ENCODE data around the gene CRTC3.
A peak's percentile ranks its signal among the peaks of the same experiment; 100 is the strongest.
"Not testable (repeated sequence)": the region's sequence is repeated elsewhere in the genome, so short reads cannot be mapped to it uniquely, and the experiment has no call there.

CRTC3 gene

DNA sequence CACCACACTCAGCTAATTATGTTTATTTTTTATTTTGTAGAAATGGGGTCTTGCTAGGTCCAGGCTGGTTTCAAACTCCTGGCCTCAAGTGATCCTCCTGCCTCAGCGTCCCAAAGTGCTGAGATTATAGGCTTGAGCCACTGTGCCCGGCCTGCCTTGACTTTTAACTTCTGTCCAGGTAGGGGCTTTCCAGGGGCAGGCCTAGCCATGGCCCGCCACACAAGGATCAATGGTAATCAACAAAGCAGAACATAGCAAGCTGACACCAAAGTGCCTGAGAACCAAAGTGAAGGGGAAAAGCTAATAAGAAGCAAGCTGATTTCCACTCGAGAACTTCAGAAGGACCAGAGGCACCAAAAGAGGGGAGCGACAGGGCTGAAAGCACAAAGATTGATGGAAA lies 9.4 kb upstream of the CRTC3 start:
- DNase-seq (ENCODE audit: low read depth in 3 of 3) = no peak

DNA sequence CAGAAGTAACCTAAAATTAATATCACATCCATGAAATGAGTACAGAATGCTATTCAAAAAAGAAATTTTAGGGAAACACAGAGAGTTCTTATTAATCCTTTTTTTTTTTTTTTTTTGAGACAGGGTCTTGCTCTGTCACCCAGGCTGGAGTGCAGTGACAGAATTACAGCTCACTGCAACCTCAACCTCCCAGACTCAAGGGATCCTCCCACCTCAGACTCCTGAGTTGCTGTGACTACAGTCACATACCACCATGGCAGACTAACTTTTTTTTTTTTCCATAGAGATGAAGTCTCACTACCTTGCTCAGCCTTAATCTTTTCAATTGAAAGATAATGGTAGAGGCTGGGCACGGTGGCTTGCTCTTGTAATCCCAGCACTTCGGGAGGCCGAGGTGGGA lies 6.3 kb upstream of the CRTC3 start:
- no peak for DNase-seq (ENCODE audit: low read depth in 3 of 3)

DNA sequence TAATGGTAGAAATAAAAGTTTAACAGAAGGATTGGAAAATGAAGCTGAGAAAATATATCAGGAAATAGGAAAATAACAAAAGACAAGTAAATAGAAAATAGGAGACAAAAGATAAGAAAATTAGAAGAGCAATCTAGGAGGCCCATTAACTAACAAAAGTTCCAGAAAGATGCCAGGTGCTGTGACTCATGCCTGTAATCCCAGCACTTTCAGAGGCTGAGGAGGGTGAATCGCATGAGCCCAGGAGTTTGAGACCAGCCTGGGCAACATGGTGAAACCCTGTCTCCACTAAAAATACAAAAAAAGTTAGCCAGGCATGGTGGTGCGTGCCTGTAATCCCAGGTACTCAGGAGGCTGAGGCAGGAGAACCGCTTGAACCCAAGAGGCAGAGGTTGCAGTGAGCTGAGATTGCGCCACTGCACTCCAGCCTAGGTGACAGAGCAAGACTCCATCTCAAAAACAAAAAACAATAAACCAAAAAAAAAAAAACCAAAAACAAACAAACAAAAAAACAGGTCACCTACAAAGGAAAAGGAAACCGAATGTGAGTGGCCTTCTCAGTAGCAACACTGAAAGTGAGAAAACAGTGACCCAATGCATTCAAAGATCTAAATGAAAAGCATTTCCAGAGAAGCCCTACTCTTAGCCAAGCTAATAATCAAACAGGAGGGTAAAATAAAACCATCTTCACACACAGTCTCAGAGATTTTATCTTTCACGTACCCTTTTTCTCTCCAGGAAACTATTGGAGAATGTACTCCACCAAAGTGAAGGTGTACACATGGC lies 5.5 kb upstream of the CRTC3 start:
- DNase-seq (ENCODE audit: low read depth in 3 of 3) = not testable (repeated sequence)

DNA sequence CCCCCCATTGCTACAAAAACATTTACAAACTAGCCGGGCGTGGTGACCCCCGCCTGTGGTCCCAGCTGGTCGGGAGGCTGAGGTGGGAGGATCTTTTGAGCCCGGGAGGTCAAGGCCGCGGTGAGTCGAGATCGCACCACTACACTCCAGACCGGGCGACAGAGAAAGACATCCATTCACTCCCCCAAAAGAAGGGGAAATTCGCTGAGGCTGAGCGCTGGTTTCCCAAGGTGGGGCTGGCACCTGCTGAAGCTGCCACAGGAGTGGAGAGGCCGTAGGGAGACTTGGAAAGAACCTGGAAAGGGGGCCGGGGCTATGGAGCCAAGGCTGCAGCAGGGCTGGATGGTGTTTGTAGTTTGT lies 732 bp upstream of the CRTC3 start:
- no peak for DNase-seq (ENCODE audit: low read depth in 3 of 3)

DNA sequence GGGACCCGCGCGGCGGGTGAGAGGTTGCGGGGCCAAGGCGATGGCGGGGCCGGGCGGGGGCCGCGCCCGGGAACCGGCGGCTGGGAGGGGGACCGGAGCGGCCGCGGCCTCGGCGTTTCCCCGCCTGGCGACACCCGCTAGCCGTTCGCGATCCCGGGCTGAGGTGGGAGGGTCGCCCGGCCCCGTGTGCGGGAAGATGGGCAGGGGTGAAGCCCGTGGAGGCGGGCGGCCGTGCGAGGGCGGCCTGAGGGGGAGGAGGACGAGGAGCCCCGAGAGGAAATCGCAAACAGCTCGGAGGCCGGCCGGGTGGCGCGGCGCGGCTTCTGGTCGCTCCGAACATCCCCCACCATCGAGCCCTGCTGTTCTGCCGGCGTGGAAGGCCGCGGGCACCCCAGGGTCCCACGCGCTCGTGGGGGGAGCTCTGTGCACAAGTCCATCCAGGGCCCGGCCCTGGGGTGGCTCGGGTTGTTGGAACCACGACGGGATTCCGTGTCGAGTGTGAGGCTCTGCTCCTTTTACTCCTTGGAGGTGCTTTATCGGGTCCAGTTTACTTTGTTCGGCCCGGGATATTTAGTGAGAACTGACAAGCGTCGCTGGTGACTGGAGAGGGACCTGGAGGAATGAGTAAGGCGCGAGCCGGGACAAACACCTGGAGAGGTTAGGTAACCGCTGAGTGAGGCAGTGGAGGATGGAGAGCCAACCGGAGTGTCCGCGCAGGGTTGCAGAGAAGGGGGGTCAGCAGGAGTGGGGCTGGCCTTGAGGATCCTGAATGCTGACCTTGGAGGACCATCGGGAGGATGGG lies 728 bp downstream of the CRTC3 start:
- peak in 1 of 3 donors; percentile 36 for DNase-seq (ENCODE audit: low read depth in 3 of 3)

DNA sequence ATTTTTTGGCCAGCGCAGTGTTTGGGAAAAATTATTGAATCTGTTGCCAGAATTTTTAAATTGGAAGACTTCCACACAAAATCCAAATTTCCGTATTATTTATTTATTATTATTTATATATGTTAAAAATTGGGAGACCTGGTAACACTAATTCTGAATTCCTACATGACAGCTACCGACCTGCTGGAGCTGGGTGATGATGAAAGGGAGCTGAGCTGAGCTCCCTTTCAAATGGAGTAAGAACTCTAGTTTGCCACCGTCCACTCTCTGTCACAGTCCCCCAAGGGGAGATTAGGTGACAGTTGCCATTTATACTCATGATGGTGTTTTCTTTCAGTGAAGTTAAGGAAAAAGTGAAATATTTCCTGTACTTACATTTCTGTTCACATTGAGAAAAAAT lies 1.4 kb downstream of the CRTC3 start:
- DNase-seq (ENCODE audit: low read depth in 3 of 3) = no peak

DNA sequence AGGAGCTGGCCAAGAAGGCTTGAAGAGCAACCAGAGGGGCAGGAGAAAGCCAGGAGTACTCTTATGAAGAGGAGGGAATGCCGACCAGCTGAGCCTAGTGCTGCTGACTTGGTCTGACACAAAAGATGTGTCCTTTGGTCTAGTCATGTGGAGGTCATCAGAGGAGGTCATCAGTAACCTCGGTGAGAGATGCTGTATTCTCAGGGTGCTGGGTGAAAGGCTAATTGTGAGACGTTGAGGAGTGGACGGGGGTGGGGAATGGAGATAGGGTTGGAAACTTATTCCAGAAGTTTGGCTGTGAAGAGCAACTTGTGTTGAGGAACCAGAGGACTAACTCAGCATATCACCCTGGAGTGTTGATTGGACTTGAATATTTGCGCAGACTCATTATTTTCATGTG lies 5.5 kb downstream of the CRTC3 start:
- DNase-seq (ENCODE audit: low read depth in 3 of 3) = no peak

DNA sequence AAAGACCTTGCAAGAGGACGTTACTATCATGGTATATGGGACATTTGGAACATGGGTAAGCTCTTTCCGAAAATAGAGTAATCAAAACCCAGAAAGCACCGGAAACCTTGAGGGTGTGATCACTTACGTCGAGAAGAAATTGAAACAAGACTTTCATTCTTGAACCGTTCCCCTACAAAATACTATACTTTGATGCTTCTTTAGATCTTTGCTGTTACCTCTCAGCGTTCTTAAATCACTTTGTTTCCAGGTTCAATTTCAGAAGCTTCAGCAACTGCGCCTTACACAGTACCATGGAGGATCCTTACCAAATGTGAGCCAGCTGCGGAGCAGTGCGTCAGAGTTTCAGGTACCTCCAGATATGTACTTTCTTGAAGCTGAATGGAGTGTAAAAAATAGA lies 10.1 kb downstream of the CRTC3 start:
- DNase-seq (ENCODE audit: low read depth in 3 of 3) = peak in 1 of 3 donors; percentile 26

DNA sequence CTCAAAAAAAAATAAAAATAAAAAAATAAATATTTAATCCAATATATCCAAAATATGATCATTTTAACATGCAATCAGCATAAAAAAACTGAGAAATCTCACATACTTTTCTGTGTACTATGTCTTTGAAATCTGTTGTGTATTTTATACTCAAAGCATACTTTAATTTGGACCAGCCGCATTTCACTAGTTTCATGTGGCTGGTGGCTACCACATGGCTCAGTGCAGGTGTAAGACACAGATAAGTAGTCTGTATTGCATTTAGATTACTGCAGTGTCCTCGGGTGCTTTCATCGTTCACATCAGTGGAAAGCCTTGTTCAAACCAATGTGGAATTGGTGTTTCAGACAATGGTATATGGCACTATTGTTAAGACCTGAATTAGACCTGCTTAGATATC lies 11.0 kb downstream of the CRTC3 start:
- DNase-seq (ENCODE audit: low read depth in 3 of 3) = no peak

DNA sequence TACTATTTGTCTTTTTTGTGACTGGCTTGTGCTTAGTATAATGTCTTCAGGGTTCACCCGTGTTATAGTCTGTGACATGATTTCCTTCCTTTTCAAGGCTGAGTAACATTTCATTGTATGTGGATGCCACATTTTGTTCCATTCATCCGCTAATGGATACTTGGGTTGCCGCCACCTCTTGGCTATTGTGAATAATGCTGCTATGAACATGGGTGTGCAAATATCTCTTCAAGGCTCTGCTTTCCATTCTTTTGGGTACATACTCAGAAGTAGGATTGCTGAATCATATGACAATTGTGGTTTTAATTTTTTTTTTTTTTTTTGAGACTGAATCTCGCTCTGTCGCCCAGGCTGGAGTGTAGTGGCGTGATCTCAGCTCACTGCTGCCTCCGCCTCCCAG lies 15.4 kb downstream of the CRTC3 start:
- DNase-seq (ENCODE audit: low read depth in 3 of 3) = no peak

DNA sequence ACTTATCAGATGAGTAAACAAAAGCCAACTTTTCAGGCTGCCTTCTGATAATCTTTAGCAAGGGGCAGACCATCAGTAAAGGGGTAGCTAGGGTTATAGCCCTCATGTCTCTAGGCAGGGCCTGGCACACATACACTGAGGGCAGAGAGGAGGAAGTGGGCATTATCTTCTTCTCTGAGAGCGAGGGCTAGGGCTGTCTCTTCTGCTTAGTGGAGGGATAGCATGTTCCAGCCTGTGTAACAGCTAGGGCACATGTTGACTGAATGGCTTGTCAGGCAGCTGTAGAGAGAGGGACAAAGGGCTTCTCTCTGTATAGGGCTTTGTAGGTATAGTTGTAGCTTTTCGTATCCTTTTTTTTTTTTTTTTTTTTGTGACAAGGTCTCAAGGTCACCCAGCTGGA lies 17.8 kb downstream of the CRTC3 start:
- DNase-seq (ENCODE audit: low read depth in 3 of 3) = no peak

DNA sequence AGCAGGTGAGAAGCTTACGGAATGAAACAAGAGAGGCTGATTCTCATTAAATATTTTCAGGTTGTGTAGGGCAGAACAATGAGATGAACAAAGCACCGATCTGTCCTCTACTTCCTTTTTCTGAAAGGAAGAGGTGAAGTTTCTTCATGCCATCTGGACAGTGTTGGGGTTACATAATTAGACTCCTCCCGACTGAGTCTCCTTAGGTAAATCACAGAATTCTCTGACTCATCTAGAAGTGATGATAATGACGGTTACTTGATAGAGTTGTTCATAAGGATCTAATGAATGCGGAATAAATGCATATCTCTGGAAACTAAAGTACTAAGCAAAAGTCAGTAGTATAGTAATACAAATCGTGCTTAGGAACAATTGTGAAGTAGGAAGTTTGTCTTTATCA lies 21.2 kb downstream of the CRTC3 start:
- DNase-seq (ENCODE audit: low read depth in 3 of 3) = no peak

DNA sequence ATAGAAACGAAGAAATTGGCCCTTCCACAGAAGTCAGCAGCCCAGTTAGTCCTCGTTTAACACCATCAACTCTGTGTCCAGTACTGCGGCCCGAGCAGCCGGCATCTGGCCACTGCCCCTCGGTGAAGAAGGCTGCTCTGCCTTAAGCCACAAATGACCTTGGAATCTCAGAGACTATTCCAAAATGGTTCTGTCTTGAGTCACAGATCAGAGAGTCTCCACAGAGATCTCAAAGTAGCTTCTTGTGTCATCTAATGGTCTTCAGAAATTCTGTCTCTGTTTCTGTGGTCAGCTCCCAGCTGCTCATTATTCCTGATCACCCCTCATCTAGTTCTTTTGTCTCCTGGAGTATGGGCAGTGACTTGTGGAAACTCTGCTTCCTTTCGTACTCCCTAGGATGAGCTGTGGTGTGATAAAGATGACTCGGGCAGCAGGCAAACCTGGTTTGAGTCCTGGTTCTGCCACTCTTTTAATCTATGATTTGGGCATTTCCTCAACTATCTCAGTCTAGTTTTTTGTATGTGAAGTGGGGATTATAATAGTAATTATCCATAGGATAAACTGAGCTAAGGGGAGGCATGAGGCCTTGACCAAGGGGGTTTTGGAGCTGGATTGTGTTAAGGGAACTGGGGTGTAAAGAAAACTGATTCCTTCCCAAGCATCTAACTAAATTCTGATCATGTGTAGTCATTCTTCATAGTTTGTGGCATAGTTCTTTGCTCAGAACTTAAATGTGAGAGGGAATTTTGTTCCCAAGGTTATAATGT lies 22.6 kb downstream of the CRTC3 start:
- DNase-seq (ENCODE audit: low read depth in 3 of 3) = no peak

DNA sequence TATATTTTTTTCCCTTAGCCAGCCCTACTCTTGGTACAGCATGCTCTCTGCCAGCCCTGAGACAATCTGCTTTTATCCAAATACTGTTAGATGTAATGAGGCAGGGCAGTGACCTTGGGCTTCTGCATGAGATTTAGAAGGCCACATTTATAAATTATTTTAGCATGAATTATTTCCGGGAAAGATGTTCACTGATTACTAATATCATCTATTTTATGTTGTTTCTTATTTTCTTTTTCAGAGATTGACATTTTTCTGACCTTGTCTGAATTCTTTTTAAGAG lies 23.1 kb downstream of the CRTC3 start:
- DNase-seq (ENCODE audit: low read depth in 3 of 3) = no peak

DNA sequence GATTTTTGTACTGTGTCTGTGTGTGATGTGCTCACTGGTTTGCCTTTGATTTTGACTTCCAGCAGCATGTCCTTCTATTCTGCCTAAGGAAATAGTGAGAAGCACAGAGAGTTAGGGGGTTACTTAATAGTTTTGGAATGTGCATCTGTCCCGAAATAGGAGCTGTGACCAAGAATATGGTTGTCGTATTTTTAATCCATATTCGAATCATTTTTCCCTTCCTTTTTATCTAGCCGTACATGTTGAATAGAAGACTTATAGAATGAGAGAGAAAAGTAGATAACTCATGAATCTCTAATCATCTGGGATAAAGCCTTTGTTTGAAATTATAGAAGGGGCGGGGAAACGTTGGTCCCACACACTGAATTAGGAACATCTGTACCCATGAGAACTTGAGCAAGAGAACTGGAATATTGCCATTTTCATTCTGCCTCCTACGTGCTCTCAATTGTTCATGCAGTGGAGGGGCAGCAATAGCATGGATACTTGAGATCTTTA lies 23.6 kb downstream of the CRTC3 start:
- DNase-seq (ENCODE audit: low read depth in 3 of 3) = no peak

DNA sequence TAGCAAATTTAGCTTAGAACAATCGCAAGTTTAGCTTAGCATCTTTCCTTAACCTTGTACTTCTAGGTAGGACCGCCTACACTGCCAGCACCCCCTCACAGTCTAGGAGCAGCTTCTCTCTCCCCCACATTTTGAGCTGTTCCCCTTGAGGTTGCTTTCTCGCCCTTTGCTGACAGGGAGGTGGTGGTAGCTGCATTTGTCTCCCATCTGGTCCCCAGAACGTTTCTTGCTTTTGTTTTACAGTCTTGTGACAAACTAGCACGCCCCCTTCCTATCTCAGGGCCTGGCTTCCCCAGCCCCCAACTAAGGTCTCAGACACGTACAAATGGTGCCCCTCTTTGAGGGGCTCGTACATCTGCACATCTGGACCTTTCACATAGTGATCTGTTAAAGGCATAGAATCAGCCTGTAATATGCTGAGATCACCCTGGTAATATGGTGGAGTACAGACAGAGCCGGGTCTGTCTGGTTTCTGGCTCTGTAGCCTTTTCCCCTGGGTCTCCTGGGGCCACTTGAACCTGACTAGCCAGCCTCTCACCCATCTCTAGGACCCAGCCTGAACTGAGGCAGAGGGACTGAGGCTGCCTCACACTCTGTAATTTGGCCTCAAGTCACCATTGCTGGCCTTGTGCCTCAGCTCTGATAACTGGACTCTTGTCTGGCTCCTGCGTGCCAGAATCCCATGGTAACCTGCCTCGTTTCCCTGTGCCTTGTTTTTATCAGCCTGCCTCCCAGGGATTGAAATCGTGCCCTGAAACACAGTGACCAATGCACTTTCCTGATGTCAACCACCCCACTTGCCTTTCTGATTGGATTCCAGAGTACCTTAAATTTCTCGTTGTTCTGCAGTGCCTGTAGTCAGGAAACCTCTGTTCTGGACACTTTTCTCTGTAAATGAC lies 27.7 kb downstream of the CRTC3 start:
- no peak for DNase-seq (ENCODE audit: low read depth in 3 of 3)

DNA sequence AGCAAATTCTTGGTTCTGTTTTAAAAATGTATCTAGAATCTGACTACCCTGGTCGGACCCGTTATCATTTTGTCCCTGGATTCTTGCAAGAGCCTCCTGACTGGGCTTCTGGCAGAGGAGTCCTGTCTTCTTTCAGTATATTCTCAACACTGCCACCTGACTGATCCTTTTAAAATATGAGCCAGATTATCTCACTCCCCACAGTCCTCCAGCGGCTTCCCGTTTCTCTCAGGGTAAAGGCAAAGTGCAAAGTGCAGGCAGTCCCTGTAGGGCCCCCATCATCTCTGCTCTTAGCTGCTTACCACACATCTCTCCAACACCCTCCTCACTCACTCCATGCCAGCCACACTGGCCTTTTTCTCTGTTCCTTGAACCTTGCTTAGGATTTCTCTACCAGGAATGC lies 28.4 kb downstream of the CRTC3 start:
- no peak for DNase-seq (ENCODE audit: low read depth in 3 of 3)

DNA sequence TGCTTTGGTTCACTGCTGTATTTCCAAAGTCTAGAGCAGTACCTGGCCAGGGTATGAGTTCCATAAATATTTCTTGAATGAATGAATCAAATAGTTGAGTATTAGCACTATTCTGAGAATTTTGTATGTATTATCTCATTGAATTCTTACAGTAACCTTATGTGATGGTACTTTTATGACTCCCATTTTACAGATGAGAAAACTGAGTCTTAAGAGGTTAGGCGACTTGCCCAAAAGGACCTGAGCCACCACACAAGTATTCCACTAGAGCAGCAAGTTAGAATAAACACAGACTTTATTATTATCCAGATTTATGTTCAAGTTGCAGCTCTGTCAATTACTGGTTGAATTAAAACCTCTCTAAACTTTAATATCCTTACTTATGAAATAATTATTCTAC lies 29.4 kb downstream of the CRTC3 start:
- no peak for DNase-seq (ENCODE audit: low read depth in 3 of 3)

DNA sequence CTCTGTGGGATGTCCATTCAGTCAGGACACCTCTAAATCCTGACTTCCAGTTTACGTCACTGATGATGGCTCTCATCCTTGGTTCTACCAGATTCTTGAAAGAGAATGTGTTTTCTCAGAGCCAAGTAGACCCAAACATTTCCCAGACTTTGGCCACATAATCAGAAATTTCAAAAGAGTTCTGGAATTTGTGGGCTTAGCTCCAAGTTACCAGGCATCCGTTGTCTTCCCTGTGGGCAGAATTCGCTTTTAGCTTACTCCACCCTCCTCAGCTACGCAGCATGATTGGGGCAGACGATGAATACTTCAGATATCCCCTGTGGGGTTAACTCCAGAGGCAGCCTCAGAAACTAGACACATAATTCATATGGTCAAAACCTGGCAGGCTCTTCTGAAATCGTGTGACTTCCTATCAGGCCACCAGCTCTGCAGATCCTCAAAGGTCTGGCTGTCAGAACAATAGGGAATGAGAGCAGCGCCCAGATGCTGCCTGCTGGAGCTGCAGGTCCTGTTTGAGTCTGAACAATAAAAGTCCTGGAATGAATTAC lies 30.6 kb downstream of the CRTC3 start:
- no peak for DNase-seq (ENCODE audit: low read depth in 3 of 3)

DNA sequence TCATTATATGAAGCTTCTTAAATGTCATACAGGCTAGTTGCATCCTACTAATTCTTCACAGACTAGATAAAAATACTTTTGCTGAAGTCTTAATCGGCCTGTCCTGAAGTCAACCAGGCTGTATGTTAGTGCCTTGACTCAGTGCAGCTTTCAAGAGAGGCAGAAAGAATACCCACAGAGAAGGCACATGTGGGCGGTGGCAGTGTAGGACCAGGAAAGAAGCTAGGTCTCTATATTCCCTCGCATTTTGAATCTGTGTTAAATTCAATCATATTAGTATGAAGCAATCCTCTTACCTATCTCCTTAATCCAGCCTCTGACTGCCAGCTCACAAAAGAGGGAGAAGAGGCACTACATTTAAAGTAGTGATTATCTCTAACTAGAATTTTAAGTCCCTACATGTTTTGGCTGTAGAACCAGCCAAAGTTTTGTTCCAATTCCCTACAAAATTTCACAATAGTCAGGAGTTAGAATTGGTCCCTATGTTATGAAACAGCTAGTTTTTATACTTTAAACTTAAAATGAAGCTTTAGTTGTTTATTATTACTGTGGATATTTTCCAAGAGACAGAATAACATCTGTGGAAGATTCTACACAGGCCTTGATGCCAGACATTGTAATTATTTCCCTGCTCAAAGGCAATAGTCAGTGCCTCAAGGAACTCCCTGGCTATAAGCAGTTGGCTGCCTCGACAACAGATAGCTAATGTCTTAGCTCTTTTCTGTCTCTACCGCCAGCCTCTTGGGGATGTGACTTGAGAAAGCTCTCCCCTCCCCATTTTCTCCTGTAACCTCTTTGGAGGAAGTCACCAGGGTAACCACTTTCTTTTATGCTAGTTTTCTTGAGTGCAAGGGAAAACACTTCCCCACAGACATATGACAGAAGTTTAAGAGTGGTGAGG lies 31.9 kb downstream of the CRTC3 start:
- no peak for DNase-seq (ENCODE audit: low read depth in 3 of 3)

Data from stimulated activated CD4-positive, alpha-beta T cell treated with anti-CD3 and anti-CD28 coated beads, TNF-alpha, amount 100 ng/mL, for 48 hours (primary cell).